DMS153 treated with DMSO at 0.1 percent for 48 hours (cell line): Measurements from ENCODE around the gene TRMU.

Source experiments
- DNase-seq: peaks from one replicate; lab custom pipeline; 2025; ENCODE audit not compliant: unreplicated experiment; lab: John Stamatoyannopoulos, UW

TRMU gene

DNA sequence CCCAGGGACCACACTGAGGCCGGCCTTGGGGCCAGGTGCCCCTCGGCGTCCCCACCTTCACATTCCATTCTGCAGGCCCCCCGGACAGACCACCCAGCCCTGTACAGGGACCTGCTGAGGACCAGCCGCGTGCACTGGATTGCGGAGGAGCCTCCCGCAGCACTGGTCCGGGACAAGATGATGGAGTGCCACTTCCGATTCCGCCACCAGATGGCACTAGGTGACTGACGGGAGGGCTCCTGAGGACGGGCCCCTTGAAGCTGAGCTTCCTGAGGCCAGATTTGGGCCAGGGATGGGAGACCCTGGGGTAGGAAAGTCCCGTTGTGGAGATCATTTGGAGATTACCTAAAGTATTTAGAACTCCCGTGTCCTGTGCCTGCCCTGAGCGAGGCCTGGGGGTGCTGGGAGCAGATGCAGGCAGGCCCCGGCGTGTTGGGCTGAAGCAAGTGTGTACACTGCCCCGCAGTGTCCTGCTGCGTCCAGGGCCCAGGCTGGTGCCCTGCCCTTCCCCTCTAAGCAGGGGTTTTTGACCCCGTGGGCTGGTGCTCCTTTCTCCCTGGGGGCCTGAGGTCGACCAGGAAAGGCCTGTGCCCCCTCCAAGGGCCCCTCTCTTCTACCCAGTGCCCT is 20.0 kb downstream of the TRMU start:
- peak; percentile 16 for DNase-seq

DNA sequence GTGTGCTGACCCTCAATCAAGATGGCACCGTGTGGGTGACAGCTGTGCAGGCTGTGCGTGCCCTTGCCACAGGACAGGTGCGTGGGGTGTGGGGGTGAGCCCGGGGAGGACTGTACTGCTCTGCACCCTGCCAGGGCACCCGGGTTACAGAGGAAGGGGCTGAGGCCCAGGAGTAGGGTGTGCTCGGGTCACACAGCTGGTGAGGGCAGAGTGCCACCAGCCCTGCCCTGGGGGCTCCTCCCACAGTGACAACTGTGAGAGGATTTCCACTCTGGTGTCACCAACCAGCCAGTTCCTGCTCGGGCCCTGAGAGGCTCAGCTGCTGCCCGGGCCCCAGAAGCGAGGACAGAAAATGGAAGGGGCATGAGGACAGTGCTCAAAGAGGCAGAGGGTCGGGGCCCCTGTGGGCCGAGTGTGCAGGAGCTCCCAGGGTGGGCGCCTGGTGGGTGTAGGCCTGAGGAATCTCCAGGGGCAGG is 20.5 kb downstream of the TRMU start:
- DNase-seq = no peak

DNA sequence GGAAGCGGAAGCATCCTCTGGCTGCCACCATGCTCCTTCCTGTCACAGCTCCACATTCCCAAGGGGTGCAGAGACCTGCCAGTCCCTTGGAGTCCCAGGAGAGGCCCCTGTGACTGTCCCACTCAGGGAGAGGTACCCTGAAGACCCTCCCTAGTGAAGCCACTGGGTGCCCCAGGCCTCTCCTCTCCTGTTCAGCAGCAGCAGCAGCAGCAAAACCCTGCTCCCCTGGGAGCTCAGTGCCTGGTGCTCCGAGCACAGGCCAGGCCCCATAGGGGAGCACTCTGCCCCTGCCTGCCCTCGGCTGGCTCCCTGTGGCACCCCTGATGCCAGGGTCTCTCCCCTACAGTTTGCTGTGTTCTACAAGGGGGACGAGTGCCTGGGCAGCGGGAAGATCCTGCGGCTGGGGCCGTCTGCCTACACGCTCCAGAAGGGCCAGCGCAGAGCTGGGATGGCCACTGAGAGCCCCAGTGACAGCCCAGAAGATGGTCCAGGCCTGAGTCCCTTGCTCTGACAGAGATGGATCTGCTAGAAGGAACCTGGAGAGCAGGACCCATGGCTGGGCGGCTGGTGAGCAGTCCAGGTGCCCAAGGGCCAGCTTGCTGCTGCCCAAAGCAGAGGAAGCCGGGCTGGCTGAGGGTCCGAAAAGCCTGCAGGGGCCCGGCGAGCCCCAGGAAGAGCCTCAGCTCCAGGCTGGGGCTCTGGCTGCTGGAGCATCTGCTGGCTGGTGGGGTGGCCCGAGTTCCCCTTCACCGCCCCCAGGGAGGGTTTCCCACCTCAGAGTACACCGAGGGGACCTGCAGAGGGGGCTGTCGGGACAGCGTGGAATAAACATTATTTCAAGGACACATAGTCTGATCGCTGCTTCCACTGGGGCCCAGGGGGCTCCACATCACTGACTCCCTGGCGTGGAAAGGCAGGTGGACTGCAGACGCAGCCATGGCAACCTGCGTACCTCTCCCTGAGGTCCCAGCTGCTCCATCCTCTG is 21.3 kb downstream of the TRMU start:
- no peak for DNase-seq

DNA sequence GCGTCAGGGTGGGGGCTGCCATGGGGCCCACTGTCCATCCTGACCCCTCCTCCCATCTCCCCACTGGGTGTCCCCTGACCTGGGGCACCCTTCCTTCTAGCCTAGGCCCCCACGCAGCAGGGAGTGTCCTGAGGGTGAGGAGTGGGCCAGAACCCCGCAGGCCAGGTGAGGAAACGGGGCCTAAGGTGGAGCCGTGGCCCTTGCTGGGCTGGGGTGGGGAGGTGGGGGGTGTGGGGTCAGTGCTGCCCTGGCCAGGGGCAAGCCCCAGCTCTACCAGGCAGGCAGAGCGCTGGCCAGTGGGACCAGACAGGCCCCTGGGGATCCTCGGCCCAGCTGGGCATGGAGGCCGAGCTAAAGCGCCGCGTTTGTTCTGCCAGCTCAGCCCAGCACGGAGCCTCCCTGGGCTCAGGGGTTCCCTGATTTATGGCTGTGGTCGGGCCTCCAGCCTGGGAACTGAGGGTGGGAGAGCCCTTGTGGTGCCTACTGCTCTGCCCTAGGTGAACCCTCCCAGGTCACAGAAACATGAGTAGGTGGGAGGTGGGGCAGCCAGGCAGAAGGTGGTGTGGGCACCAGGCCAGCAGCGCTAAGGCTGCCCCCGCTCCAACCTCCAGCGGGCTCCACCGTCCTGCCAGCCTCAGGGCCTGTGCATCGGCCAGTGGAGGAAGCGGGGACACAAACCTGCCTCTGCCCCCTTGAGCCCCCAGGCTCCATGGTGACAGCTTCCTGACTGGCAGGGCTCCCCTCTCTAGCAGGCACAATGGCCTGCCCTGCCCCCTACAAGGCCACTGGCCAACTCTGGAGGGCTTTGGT is 22.4 kb downstream of the TRMU start:
- DNase-seq = no peak

DNA sequence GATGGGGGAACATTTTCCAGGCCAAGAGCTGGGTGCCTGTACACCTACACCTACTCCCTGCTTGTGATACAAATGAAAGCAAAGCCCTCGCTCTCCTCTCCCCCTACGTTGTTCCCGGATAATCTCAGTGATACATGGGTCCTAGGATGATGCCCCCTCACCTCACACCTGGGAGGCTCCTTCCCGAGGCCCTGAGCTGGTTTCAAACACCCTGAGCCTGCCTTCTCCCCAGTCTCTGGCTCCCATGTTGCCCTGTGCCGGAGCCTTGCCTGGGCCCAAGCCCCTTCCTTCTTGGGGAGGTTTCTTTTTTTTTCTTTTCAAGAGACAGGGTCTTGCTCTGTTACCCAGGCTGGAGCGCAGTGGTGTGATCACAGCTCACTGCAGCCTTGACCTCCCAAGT is 23.3 kb downstream of the TRMU start:
- no peak for DNase-seq

DNA sequence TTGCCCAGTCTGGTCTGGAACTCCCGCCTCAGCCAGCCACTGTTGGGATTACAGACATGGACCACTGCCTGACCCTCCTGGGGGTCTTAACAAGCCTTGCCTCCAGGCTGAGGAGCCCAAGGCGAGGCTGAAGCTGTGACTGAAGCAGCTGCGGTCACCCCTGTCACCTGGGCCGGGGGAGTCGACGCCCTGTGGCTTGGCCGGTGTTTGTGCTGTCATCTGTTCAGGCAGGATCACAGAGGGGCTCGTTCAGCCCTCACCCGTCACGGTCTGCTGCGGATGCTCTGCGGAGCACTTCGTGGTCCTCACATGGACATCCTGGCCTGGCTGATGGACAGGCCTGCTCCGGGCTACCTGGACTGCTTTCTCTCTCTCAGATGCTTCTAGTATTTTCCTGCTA is 23.8 kb downstream of the TRMU start:
- DNase-seq = no peak

DNA sequence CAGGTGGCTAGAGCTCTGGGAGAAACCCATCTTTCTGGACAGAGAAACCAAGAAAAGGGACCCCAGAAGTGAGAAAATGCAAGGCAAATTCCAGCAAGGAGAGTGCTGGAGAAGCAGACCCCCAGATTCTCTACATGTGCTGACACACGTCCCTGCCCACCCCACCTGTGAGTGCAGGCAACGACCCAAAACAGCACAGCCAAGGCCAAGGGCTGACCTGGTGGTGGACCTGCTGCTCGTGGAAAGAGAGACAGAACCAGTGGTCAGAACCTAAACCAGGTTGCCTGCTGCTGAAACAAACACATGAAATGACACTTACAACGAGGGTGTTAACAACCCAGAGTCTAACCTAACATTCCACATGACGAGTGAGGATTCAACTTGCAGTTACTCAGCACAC is 24.6 kb downstream of the TRMU start:
- no peak for DNase-seq

DNA sequence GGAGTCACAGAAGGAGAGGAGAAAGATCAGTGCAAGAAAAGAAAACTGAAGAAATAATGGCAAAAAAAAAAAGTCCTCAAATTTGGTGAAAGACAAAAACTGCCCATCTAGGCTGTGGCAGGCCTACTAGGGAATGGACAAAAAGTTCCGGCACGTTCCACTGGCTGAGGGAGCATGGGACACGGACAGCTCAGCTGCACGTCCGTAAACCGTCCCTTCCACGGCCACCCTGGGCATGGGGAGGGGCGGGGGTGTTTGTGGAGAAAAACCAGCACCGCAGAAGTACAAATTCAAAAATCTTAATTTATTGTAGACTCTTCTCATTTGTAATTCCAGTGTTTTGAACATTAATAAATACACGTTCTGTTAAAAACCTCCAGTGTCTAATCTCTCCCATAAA is 25.4 kb downstream of the TRMU start:
- no peak for DNase-seq

DNA sequence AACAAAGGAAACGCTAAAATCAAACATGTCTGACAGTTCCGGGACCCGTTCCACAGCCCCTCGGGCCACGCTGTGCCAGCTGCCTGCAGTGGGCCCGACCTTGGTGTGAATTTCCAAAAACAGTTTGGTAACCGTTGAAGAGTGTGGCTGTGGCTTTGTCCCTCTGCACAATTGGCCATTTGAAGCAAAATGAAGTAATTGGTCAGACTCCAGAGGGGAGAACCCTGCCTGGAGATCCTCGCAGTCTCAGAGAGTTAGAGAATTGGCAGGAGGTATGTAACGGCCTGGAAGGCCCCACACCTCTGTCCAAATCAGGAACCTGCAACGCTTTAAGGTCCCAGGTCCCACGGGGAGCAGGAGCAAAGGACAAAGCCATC is 26.3 kb downstream of the TRMU start:
- DNase-seq = no peak

DNA sequence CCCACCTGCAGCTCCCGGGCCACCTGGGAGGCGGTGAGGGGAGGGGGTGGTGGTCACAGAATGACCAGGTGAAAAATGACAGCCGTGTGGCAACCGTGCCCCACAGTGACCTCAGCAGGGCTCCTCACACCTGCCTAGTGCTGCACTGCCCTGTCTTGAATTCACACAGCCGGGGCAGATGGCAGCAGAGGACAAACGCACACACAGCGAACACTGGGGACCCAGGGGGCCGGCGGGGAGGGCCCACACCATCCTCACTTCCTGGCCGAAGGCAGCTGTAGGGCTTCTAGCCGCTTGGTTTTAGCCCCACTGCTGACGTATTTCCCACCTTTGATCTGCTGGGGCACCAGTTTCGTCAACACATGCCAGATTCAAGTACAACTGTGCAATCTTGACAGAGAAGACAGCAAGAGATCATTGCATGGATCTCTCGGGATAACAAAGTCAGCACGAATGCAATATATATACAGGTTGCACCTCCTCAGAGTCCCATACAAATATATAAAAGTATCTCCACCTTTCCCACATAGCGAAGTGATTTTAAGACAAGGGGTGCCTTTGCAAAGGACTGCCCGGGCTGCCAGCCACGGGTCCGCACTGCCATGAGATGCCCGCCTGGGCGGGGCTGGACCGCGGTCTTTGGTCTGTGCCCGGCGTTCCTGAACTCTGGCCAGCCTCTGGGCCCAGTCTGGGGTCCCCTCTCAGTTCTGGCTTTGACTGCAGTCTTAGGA is 26.9 kb downstream of the TRMU start:
- no peak for DNase-seq

DNA sequence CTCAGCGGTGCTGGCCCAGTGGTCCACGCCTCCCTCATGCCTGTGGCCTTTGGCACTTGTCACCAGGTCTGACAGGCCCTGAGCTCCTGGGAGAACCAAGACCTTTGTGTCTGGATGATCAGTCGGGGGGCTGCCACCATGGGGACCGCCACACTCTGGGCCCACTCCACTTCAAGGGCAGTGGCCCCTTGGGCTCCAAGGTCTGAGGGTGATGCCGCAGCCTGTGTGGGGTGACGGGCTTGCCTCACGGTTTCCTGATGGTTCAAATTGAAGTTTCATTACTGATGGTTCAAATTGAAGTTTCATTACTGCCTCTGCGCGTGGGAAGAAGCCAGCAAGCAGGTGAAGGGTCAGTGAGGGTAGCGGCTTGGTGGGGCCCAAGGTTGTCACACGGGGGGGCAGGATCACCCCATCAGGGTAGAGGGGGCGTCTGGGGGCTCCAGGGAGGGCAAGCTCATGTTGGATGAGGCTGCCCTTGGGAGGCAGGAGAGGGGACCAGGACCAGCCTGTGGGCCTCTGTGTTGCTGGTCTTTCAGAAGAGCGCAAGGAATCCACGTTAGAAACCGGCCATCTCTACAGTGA is 27.5 kb downstream of the TRMU start:
- DNase-seq = no peak

DNA sequence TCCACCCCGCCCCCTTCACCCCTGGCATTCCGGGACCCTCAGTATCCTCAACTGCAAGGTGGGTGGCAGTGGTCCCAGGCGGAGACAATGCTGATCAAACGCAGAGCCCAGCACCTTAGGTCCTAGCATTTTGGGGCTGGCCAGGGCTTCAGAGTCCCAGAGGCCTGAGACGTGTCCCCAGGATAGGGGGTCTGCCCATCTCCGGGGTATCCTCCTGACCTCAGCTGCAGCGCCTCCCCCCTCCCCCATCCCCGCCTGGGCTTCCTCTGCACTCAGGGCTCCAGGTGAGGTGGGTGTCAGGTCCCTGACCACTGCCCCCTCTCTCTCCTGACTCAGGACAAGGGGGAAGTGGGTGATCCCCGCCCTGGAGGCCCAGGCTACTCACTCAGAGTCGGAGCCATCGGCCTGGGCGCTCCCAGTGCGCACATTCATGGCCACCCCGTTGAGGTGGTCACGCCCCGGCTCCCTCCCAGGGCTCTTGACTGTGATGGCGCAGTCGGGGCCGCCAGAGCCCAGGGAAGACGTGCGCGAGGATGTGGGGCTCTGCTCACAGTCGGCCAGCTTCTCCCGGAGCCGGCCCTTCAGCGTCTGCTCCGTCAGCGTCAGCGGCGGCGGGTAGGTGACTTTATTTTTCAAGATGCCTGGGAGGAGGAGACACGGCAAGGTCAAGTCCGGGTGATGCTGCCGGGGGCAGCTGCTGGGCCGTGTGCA is 28.3 kb downstream of the TRMU start:
- no peak for DNase-seq

DNA sequence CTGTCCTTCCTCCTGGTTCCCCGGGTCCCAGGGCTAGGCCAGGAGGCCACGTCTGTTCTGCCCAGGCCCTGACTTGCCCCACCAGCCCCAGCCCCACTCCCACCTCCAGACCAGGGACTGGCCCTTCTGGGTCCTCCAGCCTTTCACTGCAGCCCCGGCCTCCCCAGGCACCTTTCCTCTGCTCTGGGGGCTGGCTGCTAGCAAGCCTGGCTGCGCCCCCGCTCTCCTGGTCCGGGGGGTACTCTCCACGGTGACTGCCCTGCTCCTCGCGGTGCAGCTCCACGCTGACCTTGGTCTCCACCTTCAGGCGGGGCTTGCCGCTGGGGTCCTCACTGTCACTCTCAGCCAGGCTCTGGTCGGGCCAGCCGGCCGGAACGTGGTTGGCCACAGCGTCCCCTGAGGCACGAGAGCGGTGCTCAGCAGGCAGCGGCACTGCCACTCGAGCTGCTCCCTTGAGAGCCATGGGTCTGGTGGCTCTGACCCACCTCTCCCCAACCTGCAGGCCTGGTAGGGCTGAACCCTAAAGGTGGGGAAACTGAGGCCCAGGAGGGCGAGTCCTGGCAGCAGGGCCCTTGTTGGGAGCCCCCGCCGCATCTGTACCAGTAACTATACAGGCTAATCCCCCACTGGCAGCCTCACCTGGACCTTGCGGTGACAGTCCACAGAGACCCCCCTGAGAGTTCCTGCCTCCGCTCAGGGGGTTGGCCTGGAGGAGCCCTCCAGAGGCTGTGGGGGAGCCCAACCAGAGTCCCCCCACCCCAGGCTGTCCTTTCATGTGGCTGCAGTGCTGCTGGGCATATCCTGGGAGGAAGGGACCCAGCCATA is 29.0 kb downstream of the TRMU start:
- DNase-seq = no peak

DNA sequence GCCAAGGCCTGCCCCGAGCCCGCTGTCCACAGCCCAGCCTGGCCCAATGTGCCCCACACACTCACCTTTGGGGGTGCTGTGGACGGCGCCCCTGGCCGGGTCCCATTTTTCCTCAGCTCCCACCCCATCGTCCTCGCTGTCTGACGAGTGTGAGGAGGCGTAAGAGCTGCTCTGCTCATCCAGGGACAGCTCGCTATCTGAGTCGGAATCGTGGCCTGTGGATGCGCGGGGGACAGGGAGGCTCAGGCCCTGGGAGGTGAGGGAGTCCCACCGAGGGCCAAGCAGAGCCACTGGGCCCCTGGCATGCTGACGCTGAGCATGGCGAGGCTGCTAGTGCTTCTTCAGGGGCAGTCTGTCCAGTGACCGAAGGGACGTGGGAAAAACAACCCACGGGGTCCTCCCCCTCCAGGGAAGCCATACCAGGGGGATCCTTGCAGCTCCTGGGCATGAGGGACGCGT is 29.7 kb downstream of the TRMU start:
- no peak for DNase-seq

DNA sequence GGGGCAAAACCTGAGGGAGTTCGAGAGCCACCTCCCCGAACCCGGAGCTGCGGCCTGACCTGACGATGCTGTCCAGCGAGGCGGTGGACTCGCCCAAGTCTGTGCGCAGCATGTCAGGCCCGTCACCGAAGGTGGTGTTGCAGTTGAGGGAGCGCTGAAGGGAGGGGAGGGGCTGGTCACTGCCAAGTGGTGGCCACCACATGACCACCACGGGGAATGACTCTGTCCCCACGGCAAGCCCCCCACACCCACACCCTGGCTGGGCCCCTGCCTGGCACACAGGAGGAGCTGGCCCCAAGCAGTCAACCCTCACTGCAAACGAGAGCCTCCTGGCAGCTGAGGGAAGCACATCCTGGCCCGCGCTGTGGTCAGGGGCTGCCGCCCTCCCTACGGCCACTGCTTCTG is 30.8 kb downstream of the TRMU start:
- no peak for DNase-seq

DNA sequence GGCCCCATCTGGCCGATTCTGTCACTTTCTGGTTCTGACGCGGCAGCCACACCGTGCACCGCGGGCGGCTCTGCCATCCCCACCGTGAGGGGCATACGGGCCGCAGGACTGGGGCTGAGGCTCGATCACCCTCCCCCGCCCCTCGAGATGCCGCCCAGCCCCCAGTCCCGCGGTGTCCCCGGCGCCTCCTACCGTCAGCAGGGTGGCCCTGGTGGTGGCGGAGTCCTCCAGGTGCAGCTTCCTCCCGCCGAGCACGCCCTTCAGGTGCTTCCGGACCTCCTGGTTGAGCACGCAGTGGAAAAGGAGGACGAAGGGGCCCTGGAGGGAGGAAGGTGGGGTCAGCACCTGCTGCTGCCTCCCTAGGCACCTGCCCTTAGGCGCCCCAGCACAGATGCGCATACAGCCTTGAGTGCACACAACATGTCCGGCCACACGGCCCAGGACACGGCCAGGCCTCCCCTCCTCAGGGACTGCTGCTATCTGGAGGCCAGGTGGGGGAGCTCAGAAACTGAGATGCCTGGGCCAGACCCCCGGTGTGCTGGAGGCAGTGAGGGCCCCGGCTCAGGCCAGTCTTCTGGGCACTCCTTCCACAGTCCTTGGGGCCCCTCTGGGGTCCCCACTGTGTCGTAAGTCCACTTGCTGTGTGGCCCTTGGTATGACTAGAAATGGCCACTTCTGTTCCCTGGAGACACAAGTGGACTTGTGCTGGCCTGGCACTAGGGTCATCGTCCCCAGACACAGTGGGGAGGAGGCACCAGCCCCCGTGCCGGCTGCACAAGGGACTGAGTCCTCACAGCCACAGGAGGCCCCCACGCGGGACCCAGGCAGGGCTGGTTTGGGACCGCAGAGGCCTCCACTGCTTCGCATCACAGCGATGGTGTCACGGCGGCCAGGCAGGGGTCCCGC is 31.5 kb downstream of the TRMU start:
- peak; percentile 9 for DNase-seq

DNA sequence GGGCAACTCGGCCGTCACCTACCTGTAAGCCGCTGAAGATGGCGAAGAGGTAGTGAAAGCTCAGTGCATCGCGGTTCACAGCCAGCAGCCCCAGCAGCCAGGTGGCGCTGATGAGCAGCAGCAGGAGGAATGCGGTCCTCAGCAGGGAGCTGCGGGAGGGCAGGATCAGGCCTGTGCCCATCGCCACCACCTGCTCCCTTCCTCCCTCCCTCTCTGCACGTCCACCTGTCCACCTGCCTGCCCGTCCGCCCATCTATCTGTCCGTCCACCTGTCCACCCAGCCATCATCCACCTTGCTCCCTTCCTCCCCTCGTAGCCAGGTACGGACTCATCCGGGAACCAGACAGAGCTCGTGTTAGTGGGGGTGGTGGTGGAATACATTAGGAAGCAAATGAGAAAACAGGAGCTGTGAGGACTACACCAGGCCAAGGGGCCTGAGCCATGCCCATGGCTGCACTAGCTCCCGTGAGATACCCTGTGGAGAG is 32.2 kb downstream of the TRMU start:
- peak; percentile 58 for DNase-seq

DNA sequence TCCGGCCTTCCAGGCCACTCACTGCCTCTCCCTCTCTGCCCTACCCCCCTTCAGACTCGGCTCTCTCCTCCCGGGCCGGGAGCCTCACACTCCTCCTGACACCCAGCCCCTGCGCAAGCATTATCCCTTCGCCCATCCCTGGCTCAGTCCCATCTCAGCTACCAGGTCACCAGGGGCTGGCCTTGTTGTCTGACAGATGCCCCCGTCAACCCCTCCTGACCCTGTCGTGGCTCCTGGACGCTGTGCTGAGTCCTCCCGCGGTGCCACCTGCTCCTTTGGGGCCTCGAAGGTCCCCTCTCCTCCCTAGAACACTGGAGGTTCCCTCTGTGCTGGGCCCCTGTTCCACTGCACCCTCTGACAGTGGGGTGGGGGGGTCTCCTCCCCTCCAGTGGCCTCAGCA is 32.9 kb downstream of the TRMU start:
- no peak for DNase-seq
